IMR-90 (cell line): ENCODE measurements around the gene CASTOR2. TPM values are rescaled to one million over a fixed set of nuclear protein-coding genes. Genes with fewer than 3 reads are reported as not detected.

Experiments used
- ATAC-seq: fragments of 200-7000 bp; cut with Tn5 transposase; 2 replicates; pipeline ENCODE4 v1.9.1; 2020; ENCODE audit warnings: low read depth, mild to moderate bottlenecking, moderate library complexity
- BruUV-seq: library from RNA; stranded (reverse); fragments of 400-500 nt; replicated peaks from 2 replicates; lab custom pipeline; 2021; lab: Mats Ljungman, UMichigan
- CTCF ChIA-PET: fragments of 300-600 bp; formaldehyde crosslinking; extraction: SDS; loops from one replicate; lab custom pipeline; 2021; ENCODE audit warnings: antibody characterized with exemption; lab: Yijun Ruan, JAX
- POLR2A ChIA-PET: fragments of 300-600 bp; sonication (Branson Sonifier 250); formaldehyde crosslinking; loops from one replicate; lab custom pipeline; 2022; ENCODE audit warnings: antibody characterized with exemption; ENCODE audit not compliant: unreplicated experiment; lab: Charles Lee
- DNase-seq: peaks from one replicate; pipeline ENCODE4 v3.0.0; 2013
- H2AFZ ChIP-seq: replicated peaks from 2 replicates; pipeline ENCODE3; 2013; ENCODE audit warnings: low read length, mild to moderate bottlenecking; ENCODE audit not compliant: poor library complexity
- H2AK5ac ChIP-seq: 2 replicates; pipeline ENCODE4 v1.6.1; 2013; ENCODE audit warnings: low read depth, low read length, inconsistent platforms
- H2AK9ac ChIP-seq: replicated peaks from 2 replicates; pipeline ENCODE3; 2013; ENCODE audit warnings: mild to moderate bottlenecking, low read depth, low read length, moderate library complexity; ENCODE audit not compliant: poor library complexity
- H2BK120ac ChIP-seq: 2 replicates; pipeline ENCODE4 v1.6.1; 2013; ENCODE audit warnings: low read depth, low read length, inconsistent platforms
- H2BK15ac ChIP-seq: 3 replicates; pipeline ENCODE4 v1.6.1; 2013; ENCODE audit warnings: low read depth, low read length, inconsistent platforms
- H2BK20ac ChIP-seq: 2 replicates; pipeline ENCODE4 v1.6.1; 2013; ENCODE audit warnings: low read depth, mild to moderate bottlenecking, inconsistent platforms, low read length, moderate library complexity
- H2BK5ac ChIP-seq: 2 replicates; pipeline ENCODE4 v1.6.1; 2013; ENCODE audit warnings: mild to moderate bottlenecking, low read depth, low read length, inconsistent platforms; ENCODE audit not compliant: poor library complexity, severe bottlenecking
- H3K14ac ChIP-seq: replicated peaks from 2 replicates; pipeline ENCODE4 v1.6.1; 2013; ENCODE audit warnings: low read depth, low read length, inconsistent platforms
- H3K18ac ChIP-seq: 2 replicates; pipeline ENCODE4 v1.6.1; 2013; ENCODE audit warnings: low read depth, low read length, control low read depth
- H3K23ac ChIP-seq: 2 replicates; pipeline ENCODE4 v1.6.1; 2013; ENCODE audit warnings: low read depth, low read length, inconsistent platforms
- H3K27ac ChIP-seq: 2 replicates; pipeline ENCODE4 v1.5.1; 2013; ENCODE audit warnings: mild to moderate bottlenecking, control low read depth, low read length; ENCODE audit not compliant: insufficient read depth
- H3K27me3 ChIP-seq: 2 replicates; pipeline ENCODE4 v1.6.1; 2013; ENCODE audit warnings: low read length; ENCODE audit not compliant: control insufficient read depth, insufficient read depth
- H3K36me3 ChIP-seq: 2 replicates; pipeline ENCODE4 v1.6.1; 2013; ENCODE audit warnings: low read length, mixed read lengths; ENCODE audit not compliant: control insufficient read depth, insufficient read depth
- H3K4ac ChIP-seq: 2 replicates; pipeline ENCODE4 v1.6.1; 2013; ENCODE audit warnings: low read depth, low read length, inconsistent platforms
- H3K4me1 ChIP-seq: 2 replicates; pipeline ENCODE4 v1.6.1; 2013; ENCODE audit warnings: low read length, mixed read lengths; ENCODE audit not compliant: control insufficient read depth, insufficient read depth
- H3K4me2 ChIP-seq: 2 replicates; pipeline ENCODE4 v1.6.1; 2013; ENCODE audit warnings: low read depth, mild to moderate bottlenecking, control low read depth, low read length, moderate library complexity
- H3K4me3 ChIP-seq: 2 replicates; pipeline ENCODE4 v1.5.1; 2013; ENCODE audit warnings: low read depth, mild to moderate bottlenecking, control low read depth, low read length, moderate library complexity; ENCODE audit not compliant: insufficient read depth
- H3K56ac ChIP-seq: 2 replicates; pipeline ENCODE4 v1.6.1; 2013; ENCODE audit warnings: low read length, inconsistent platforms; ENCODE audit not compliant: insufficient read depth; ENCODE audit errors: extremely low read depth
- H3K79me1 ChIP-seq, 2 experiments: 2 replicates each; pipeline ENCODE4 v1.6.1; 2013; ENCODE audit warnings: low read length in 2 of 2, inconsistent platforms in 1 of 2, low read depth in 1 of 2
- H3K9ac ChIP-seq: 2 replicates; pipeline ENCODE4 v1.6.1; 2013; ENCODE audit warnings: low read depth, low read length, control low read depth
- H3K9me1 ChIP-seq: 2 replicates; pipeline ENCODE4 v1.6.1; 2013; ENCODE audit warnings: low read length, inconsistent platforms; ENCODE audit not compliant: insufficient read depth
- H3K9me3 ChIP-seq: 2 replicates; pipeline ENCODE4 v1.6.1; 2013; ENCODE audit warnings: low read length; ENCODE audit not compliant: control insufficient read depth, insufficient read depth
- H4K20me1 ChIP-seq: 2 replicates; pipeline ENCODE4 v1.6.1; 2013; ENCODE audit warnings: low read length, inconsistent platforms; ENCODE audit not compliant: insufficient read depth
- H4K5ac ChIP-seq: 2 replicates; pipeline ENCODE4 v1.6.1; 2013; ENCODE audit warnings: mild to moderate bottlenecking, low read depth, low read length, control low read depth
- H4K8ac ChIP-seq, 2 experiments: 2 replicates each; pipeline ENCODE4 v1.6.1; 2013; ENCODE audit warnings: low read depth in 2 of 2, low read length in 2 of 2, control low read depth in 1 of 2, inconsistent platforms in 1 of 2
- H4K91ac ChIP-seq: 2 replicates; pipeline ENCODE4 v1.6.1; 2013; ENCODE audit warnings: low read depth, low read length, inconsistent platforms; ENCODE audit not compliant: insufficient read depth
- BHLHE40 ChIP-seq: fragments of 150-350 bp; IDR thresholded peaks from 2 replicates; pipeline ENCODE4 v1.6.1; 2016; ENCODE audit warnings: mild to moderate bottlenecking, low read depth, low read length
- CEBPB ChIP-seq: IDR thresholded peaks from 2 replicates; pipeline ENCODE4 v1.6.1; 2012; ENCODE audit warnings: low read depth, low read length, improper control_type of control experiment
- CHD1 ChIP-seq: IDR thresholded peaks from 2 replicates; pipeline ENCODE4 v1.6.1; 2012; ENCODE audit warnings: low read depth, low read length, improper control_type of control experiment
- ELK1 ChIP-seq: fragments of 150-350 bp; IDR thresholded peaks from 2 replicates; pipeline ENCODE4 v1.6.1; 2016; ENCODE audit warnings: low read depth, mild to moderate bottlenecking, low read length, moderate library complexity, borderline replicate concordance
- FOS ChIP-seq: fragments of 150-350 bp; IDR thresholded peaks from 2 replicates; pipeline ENCODE4 v1.6.1; 2016; ENCODE audit warnings: low read depth, low read length
- MAFK ChIP-seq: IDR thresholded peaks from 2 replicates; pipeline ENCODE4 v1.6.1; 2012; ENCODE audit warnings: low read depth, low read length, improper control_type of control experiment
- MAZ ChIP-seq: IDR thresholded peaks from 2 replicates; pipeline ENCODE4 v1.6.1; 2012; ENCODE audit warnings: low read depth, mild to moderate bottlenecking, low read length, improper control_type of control experiment, moderate library complexity, borderline replicate concordance
- MXI1 ChIP-seq: IDR thresholded peaks from 2 replicates; pipeline ENCODE4 v1.6.1; 2012; ENCODE audit warnings: low read depth, mild to moderate bottlenecking, low read length, moderate library complexity, borderline replicate concordance
- POLR2A ChIP-seq: IDR thresholded peaks from 2 replicates; pipeline ENCODE4 v1.6.1; 2012; ENCODE audit warnings: mild to moderate bottlenecking, low read depth, low read length
- RCOR1 ChIP-seq: IDR thresholded peaks from 2 replicates; pipeline ENCODE4 v1.6.1; 2012; ENCODE audit warnings: mild to moderate bottlenecking, low read length, improper control_type of control experiment; ENCODE audit not compliant: insufficient replicate concordance
- RFX5 ChIP-seq: IDR thresholded peaks from 2 replicates; pipeline ENCODE4 v1.8.0; 2012; ENCODE audit warnings: low read depth, mild to moderate bottlenecking, low read length, moderate library complexity
- USF2 ChIP-seq: fragments of 150-350 bp; IDR thresholded peaks from 2 replicates; pipeline ENCODE4 v1.6.1; 2017; ENCODE audit warnings: mild to moderate bottlenecking, antibody characterized with exemption, low read length, low read depth
- WGBS, 2 experiments: methylation state at CpG; one replicate each; pipeline versions ENCODE4 v1.1.5 to v1.1.7; 2013; ENCODE audit warnings: missing lambda C conversion rate in 2 of 2; ENCODE audit not compliant: insufficient read length in 1 of 2; ENCODE audit errors: extremely low coverage in 2 of 2; 5-methylcytosine and 5-hydroxymethylcytosine counted together
- dilution Hi-C: fragments of 300-500 bp; cut with HindIII; formaldehyde crosslinking; loops from one replicate; pipeline ENCODE4 v1.14.3; 2018; ENCODE audit warnings: low sequenced_read_pairs; ENCODE audit not compliant: unreplicated experiment
- in situ Hi-C: fragments of 300-500 bp; cut with MboI; formaldehyde crosslinking; loops from 3 replicates; pipeline ENCODE4 v1.14.3; 2019; ENCODE audit warnings: low sequenced_read_pairs, inconsistent platforms, mixed read lengths
- intact Hi-C: fragments of 100-400 bp; cut with micrococcal nuclease; formaldehyde crosslinking; loops from 2 replicates; pipeline ENCODE4 v1.10.0; 2022
- polyA plus RNA-seq, 3 experiments: library from polyadenylated mRNA; depleted of rRNA; stranded (reverse); fragments of >200 nt; gene quantifications; 2 replicates each; pipeline ENCODE4 v1.2.3, GENCODE V29; 2012; ENCODE audit warnings: low replicate concordance in 1 of 3
- total RNA-seq: library from RNA; depleted of rRNA; stranded (reverse); fragments of >200 nt; gene quantifications from 2 replicates; pipeline ENCODE4 v1.2.3, GENCODE V29; 2012

Gene CASTOR2
- total and polyA plus RNA-seq, 2 of the 4 experiments (the other 2 are of a cell fraction) = 5.2 to 8.0 TPM

GRCh38 chr7:75042286-75042685, 77.8 kb downstream of the CASTOR2 start:
- no peak overlapping the region for H4K91ac ChIP-seq
- no peak overlapping the region for H4K5ac ChIP-seq
- BruUV-seq = no TSS peak
- ATAC-seq (no peak), DNase-seq (no peak)
- H2BK120ac ChIP-seq = no peak overlapping the region
- no peak overlapping the region for H2AK5ac ChIP-seq
- H2BK20ac ChIP-seq = no peak overlapping the region
- H3K4me1 ChIP-seq = peaks cover 5% of the 10 kb centered on the region
- no peak overlapping the region for H3K4me2 ChIP-seq
- no peak overlapping the region for H3K56ac ChIP-seq
- no peak overlapping the region for H2BK5ac ChIP-seq
- no peak overlapping the region for H2BK15ac ChIP-seq
- intact Hi-C loops = no loop called here
- H3K9me3 ChIP-seq = no peaks in the 10 kb centered on the region
- H2AK9ac ChIP-seq = no peak overlapping the region
- CTCF ChIA-PET = no interaction called here
- no peak overlapping the region for H3K4me3 ChIP-seq
- H3K14ac ChIP-seq = no peak overlapping the region
- peaks cover 23% of the 10 kb centered on the region for H3K36me3 ChIP-seq
- POLR2A ChIA-PET = no interaction called here
- peaks cover 0 to 9% of the 10 kb centered on the region in 2 experiments; a peak in 1 of 4 replicates for H3K79me1 ChIP-seq
- no peaks in the 10 kb centered on the region for H3K27me3 ChIP-seq
- no peak overlapping the region for H3K4ac ChIP-seq
- H4K8ac ChIP-seq = no peak overlapping the region
- no peak overlapping the region for H3K23ac ChIP-seq
- in situ Hi-C loops = no loop called here
- H3K18ac ChIP-seq = no peak overlapping the region
- peaks cover 5% of the 10 kb centered on the region; the same call in 1 of the 2 replicates for H4K20me1 ChIP-seq
- no peak overlapping the region for H3K27ac ChIP-seq
- H2AFZ ChIP-seq = no peak overlapping the region
- dilution Hi-C loops = no loop called here
- H3K9me1 ChIP-seq = peaks cover 11% of the 10 kb centered on the region; the same call in 1 of the 2 replicates
- 87% methylated on average over 18 of the region's 19 CpGs; no CpG with 5 or more reads in 1 of the 2 experiments for WGBS, 2 experiments
- TF ChIP-seq RCOR1 (no peak), POLR2A (no peak), CHD1 (no peak), MXI1 (no peak), RFX5 (no peak), MAZ (no peak), USF2 (no peak), FOS (no peak), MAFK (no peak), ELK1 (no peak), CEBPB (no peak), BHLHE40 (no peak)
- no peak overlapping the region for H3K9ac ChIP-seq
